ENCODE data around the gene SERTAD1.
A peak's percentile ranks its signal among the peaks of the same experiment; 100 is the strongest.

Gene SERTAD1

GRCh38 chr19:40420766-40421765 is 4.7 kb downstream of the SERTAD1 start:
- DNase-seq (ENCODE audit: low read depth) = peak; percentile 72
- in situ Hi-C loops (cut with HindIII; ENCODE audit: low sequenced_read_pairs) = no loop called here
- peak overlapping the region; percentile 58 for H3K4me3 ChIP-seq (ENCODE audit: low read depth, low read length)
- TF ChIP-seq, protein P1, sequence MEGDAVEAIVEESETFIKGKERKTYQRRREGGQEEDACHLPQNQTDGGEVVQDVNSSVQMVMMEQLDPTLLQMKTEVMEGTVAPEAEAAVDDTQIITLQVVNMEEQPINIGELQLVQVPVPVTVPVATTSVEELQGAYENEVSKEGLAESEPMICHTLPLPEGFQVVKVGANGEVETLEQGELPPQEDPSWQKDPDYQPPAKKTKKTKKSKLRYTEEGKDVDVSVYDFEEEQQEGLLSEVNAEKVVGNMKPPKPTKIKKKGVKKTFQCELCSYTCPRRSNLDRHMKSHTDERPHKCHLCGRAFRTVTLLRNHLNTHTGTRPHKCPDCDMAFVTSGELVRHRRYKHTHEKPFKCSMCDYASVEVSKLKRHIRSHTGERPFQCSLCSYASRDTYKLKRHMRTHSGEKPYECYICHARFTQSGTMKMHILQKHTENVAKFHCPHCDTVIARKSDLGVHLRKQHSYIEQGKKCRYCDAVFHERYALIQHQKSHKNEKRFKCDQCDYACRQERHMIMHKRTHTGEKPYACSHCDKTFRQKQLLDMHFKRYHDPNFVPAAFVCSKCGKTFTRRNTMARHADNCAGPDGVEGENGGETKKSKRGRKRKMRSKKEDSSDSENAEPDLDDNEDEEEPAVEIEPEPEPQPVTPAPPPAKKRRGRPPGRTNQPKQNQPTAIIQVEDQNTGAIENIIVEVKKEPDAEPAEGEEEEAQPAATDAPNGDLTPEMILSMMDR (IDR thresholded peaks at IDR 0.05; ENCODE audit: low read depth, low read length, missing control alignments) = peak; percentile 99

DNA sequence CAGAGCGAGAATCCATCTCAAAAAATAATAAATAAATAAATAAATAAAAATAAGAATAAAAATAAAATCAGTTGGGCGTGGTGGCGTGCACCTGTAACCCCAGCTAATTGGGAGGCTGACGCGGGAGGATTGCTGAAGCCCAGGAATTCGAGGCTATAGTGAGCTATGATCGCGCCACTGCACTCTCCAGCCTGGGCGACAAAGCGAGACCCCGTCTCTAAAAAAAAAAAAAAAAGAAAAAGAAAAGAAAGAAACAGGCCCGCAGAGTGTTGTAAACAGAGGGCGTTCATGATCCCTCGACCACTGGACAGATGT is 5.4 kb downstream of the SERTAD1 start:
- H3K4me3 ChIP-seq (ENCODE audit: low read depth, low read length) = peak overlapping the region; percentile 58
- no peak for DNase-seq (ENCODE audit: low read depth)
- TF ChIP-seq, protein P1 (IDR thresholded peaks at IDR 0.05; ENCODE audit: low read depth, low read length, missing control alignments) = no peak
- in situ Hi-C loops (cut with HindIII; ENCODE audit: low sequenced_read_pairs) = no loop called here

DNA sequence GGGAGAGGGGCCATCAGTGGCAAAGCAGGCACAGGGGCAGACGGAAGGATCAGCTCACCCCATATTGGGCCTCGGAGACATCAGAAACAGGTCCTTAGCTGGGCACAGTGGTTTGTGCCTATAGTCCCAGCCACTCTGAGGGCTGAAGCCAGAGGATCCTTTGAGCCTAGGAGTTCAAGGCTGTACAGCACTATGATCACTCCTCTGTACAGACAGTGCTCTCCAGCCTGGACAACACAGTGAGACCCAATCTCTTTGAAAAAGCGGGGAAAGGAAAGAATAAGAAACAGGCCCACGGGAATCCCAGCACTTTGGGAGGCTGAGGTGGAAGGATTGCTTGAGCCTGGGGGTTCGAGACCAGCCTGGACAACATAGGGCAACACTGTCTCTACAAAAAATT is 6.0 kb downstream of the SERTAD1 start:
- DNase-seq (ENCODE audit: low read depth) = no peak
- in situ Hi-C loops (cut with HindIII; ENCODE audit: low sequenced_read_pairs) = no loop called here
- H3K4me3 ChIP-seq (ENCODE audit: low read depth, low read length) = no peak overlapping the region
- TF ChIP-seq, protein P1 (IDR thresholded peaks at IDR 0.05; ENCODE audit: low read depth, low read length, missing control alignments) = no peak

DNA sequence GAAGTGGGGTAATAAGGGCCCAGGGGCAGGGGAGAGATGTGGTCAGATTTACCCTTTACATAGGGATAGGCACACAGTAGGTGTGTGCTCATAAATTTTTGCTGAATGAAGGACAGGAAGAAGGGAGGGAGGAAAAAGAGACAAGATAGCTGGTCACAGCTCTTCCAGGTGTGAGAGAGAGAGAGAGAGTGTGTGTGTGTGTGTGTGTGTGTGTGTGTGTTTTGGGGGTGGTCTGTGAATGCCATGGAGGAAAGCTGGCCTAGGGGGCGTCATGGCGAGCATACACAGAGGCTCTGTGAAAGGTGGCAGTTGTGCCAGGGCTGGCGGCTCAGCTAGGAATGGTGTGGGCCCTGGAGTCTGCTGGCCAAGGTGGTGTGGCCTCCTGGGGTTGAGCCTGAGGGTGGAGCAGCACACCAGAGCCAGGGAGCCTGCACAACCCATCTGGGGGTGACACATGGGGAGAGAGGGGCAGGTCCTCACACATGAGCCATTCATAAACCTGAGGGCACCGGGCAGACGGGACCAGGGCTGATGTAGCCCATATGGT is 6.7 kb downstream of the SERTAD1 start:
- H3K4me3 ChIP-seq (ENCODE audit: low read depth, low read length) = no peak overlapping the region
- no peak for DNase-seq (ENCODE audit: low read depth)
- TF ChIP-seq, protein P1 (IDR thresholded peaks at IDR 0.05; ENCODE audit: low read depth, low read length, missing control alignments) = no peak
- in situ Hi-C loops (cut with HindIII; ENCODE audit: low sequenced_read_pairs) = no loop called here

GRCh38 chr19:40418040-40418439 is 7.8 kb downstream of the SERTAD1 start:
- TF ChIP-seq, protein P1 (IDR thresholded peaks at IDR 0.05; ENCODE audit: low read depth, low read length, missing control alignments) = no peak
- in situ Hi-C loops (cut with HindIII; ENCODE audit: low sequenced_read_pairs) = no loop called here
- no peak overlapping the region for H3K4me3 ChIP-seq (ENCODE audit: low read depth, low read length)
- DNase-seq (ENCODE audit: low read depth) = no peak

GRCh38 chr19:40417643-40417981 is 8.2 kb downstream of the SERTAD1 start:
- TF ChIP-seq, protein P1 (IDR thresholded peaks at IDR 0.05; ENCODE audit: low read depth, low read length, missing control alignments) = no peak
- no peak for DNase-seq (ENCODE audit: low read depth)
- in situ Hi-C loops (cut with HindIII; ENCODE audit: low sequenced_read_pairs) = no loop called here
- no peak overlapping the region for H3K4me3 ChIP-seq (ENCODE audit: low read depth, low read length)

Measured in astrocyte of the cerebellum (primary cell).